Endothelial cell of umbilical vein (primary cell): ENCODE results near the gene CCDC146. TPM values are rescaled to one million over a fixed set of nuclear protein-coding genes. Genes with fewer than 3 reads are reported as not detected.

Experiments used
- BruUV-seq: library from RNA; stranded (reverse); fragments of 400-500 nt; replicated peaks from 2 replicates; lab custom pipeline; 2021; lab: Mats Ljungman, UMichigan
- CTCF ChIA-PET: fragments of 300-600, 350-600 bp; sonication (Branson Sonifier 250); formaldehyde crosslinking; loops from one replicate; lab custom pipeline; 2021; ENCODE audit warnings: antibody characterized with exemption, inconsistent platforms; lab: Charles Lee
- POLR2A ChIA-PET: fragments of 300-600, 350-600 bp; sonication (Branson Sonifier 250); formaldehyde crosslinking; loops from one replicate; lab custom pipeline; 2021; ENCODE audit warnings: antibody characterized with exemption, inconsistent platforms; lab: Charles Lee
- DNase-seq: peaks from one replicate; pipeline ENCODE4 v3.0.0-alpha.2; 2011; ENCODE audit warnings: low read depth, low spot score
- FAIRE-seq: peaks from 2 replicates; lab custom pipeline; 2011; peaks lifted over from hg19 to GRCh38; lab: Jason Lieb, UNC
- H2AFZ ChIP-seq: 2 replicates; pipeline ENCODE4 v1.6.0; 2012; ENCODE audit warnings: low read depth, low read length, control low read depth, inconsistent platforms
- H3K27ac ChIP-seq: 2 replicates; pipeline ENCODE4 v1.5.1; 2011; ENCODE audit warnings: low read depth, mild to moderate bottlenecking, control low read depth, low read length, moderate library complexity; ENCODE audit not compliant: insufficient read depth
- H3K27me3 ChIP-seq, 2 experiments: 2 replicates each; pipeline versions ENCODE4 v1.6.0 to v1.6.1; 2011; ENCODE audit warnings: low read length in 2 of 2, mixed read lengths in 1 of 2; ENCODE audit not compliant: control insufficient read depth in 2 of 2, insufficient read depth in 2 of 2
- H3K36me3 ChIP-seq, 2 experiments: 2 replicates in 1 of 2; 3 replicates in 1 of 2; pipeline ENCODE4 v1.5.1; 2011; ENCODE audit warnings: low read length in 2 of 2, mild to moderate bottlenecking in 1 of 2, moderate library complexity in 1 of 2; ENCODE audit not compliant: control insufficient read depth in 2 of 2, insufficient read depth in 2 of 2; ENCODE audit errors: extremely low read depth in 1 of 2
- H3K4me1 ChIP-seq: 3 replicates; pipeline ENCODE4 v1.5.1; 2011; ENCODE audit warnings: mild to moderate bottlenecking, low read length; ENCODE audit not compliant: control insufficient read depth, insufficient read depth; ENCODE audit errors: extremely low read depth
- H3K4me2 ChIP-seq: 2 replicates; pipeline ENCODE4 v1.6.1; 2011; ENCODE audit warnings: low read length, control low read depth, mixed read lengths; ENCODE audit not compliant: insufficient read depth
- H3K4me3 ChIP-seq, 3 experiments: fragments of 200-600 bp in 1 of 3; sonication (generic), shearing (Covaris generic) in 1 of 3; replicated peaks in 1 of 3; 2 replicates each; pipeline ENCODE4 v1.5.1; 2011 to 2016; ENCODE audit warnings: control low read depth in 3 of 3, low read length in 3 of 3, mild to moderate bottlenecking in 2 of 3, inconsistent platforms in 1 of 3, low read depth in 1 of 3, moderate library complexity in 1 of 3; ENCODE audit not compliant: insufficient read depth in 1 of 3
- H3K79me2 ChIP-seq: 2 replicates; pipeline ENCODE4 v1.6.0; 2012; ENCODE audit warnings: low read length, inconsistent platforms; ENCODE audit not compliant: control insufficient read depth, insufficient read depth
- H3K9ac ChIP-seq: replicated peaks from 2 replicates; pipeline ENCODE3; 2011; ENCODE audit warnings: low read length, control low read depth; ENCODE audit not compliant: insufficient read depth; ENCODE audit errors: extremely low read depth
- H3K9me1 ChIP-seq: replicated peaks from 3 replicates; pipeline ENCODE4 v1.6.0; 2011; ENCODE audit warnings: mild to moderate bottlenecking, low read length; ENCODE audit not compliant: control insufficient read depth, insufficient read depth; ENCODE audit errors: extremely low read depth
- H3K9me3 ChIP-seq: replicated peaks from 2 replicates; pipeline ENCODE4 v1.5.1; 2012; ENCODE audit warnings: low read length, inconsistent platforms; ENCODE audit not compliant: control insufficient read depth, insufficient read depth
- H4K20me1 ChIP-seq: replicated peaks from 2 replicates; pipeline ENCODE3; 2011; ENCODE audit warnings: mild to moderate bottlenecking, low read length; ENCODE audit not compliant: control insufficient read depth, insufficient read depth; ENCODE audit errors: extremely low read depth
- EZH2 ChIP-seq: IDR thresholded peaks from 2 replicates; pipeline ENCODE4 v1.6.1; 2012; ENCODE audit warnings: borderline replicate concordance, low read depth, mild to moderate bottlenecking, moderate library complexity, low read length, inconsistent platforms; ENCODE audit not compliant: severe bottlenecking
- FOS ChIP-seq: IDR thresholded peaks from 2 replicates; pipeline ENCODE4 v1.6.1; 2011; ENCODE audit warnings: mild to moderate bottlenecking, low read length, moderate library complexity, borderline replicate concordance; ENCODE audit not compliant: insufficient read depth
- GATA2 ChIP-seq: IDR thresholded peaks from 2 replicates; pipeline ENCODE4 v1.7.0; 2011; ENCODE audit warnings: low read depth, mild to moderate bottlenecking, moderate library complexity, mixed read lengths, low read length; ENCODE audit not compliant: insufficient read length, insufficient read depth
- JUN ChIP-seq: IDR thresholded peaks from 2 replicates; pipeline ENCODE4 v1.6.1; 2011; ENCODE audit warnings: borderline replicate concordance, low read depth; ENCODE audit not compliant: insufficient read length, insufficient read depth
- MYC ChIP-seq: IDR thresholded peaks from one replicate; pipeline ENCODE4 v1.6.1; 2011; ENCODE audit warnings: mild to moderate bottlenecking, low read depth, low read length
- POLR2A ChIP-seq: IDR thresholded peaks from 2 replicates; pipeline ENCODE4 v1.6.1; 2012; ENCODE audit warnings: low read depth, mild to moderate bottlenecking, control low read depth, low read length
- POLR2AphosphoS5 ChIP-seq: IDR thresholded peaks from 2 replicates; pipeline ENCODE4 v1.6.1; 2012; ENCODE audit warnings: low read depth, mild to moderate bottlenecking, control low read depth, low read length, moderate library complexity; ENCODE audit not compliant: insufficient read depth
- dilution Hi-C: fragments of 300-500 bp; cut with MboI; formaldehyde crosslinking; loops from one replicate; pipeline ENCODE4 v1.15.0; 2019; ENCODE audit warnings: low sequenced_read_pairs; ENCODE audit not compliant: extremely low pct_ligation_motif_present
- intact Hi-C: fragments of 100-400 bp; cut with micrococcal nuclease; formaldehyde crosslinking; loops from one replicate; pipeline ENCODE4 v1.10.0; 2022
- polyA plus RNA-seq, 4 experiments: library from polyadenylated mRNA; depleted of rRNA in 3 of 4; stranded (reverse) in 3 of 4; unstranded in 1 of 4; fragments of >200 nt; gene quantifications; 2 replicates each; pipeline versions ENCODE4 v1.2.1 to v1.2.3, GENCODE V29; 2011 to 2012; ENCODE audit warnings: missing spikeins in 1 of 4
- total RNA-seq: library from RNA; stranded (reverse); gene quantifications from 2 replicates; pipeline ENCODE4 v1.2.3, GENCODE V29; 2021
- TF ChIP-seq, protein P1 (sequence below): IDR thresholded peaks from 2 replicates; pipeline ENCODE4 v1.6.1; 2011; ENCODE audit not compliant: insufficient read depth, insufficient read length
- TF ChIP-seq, protein P2 (sequence below), 2 donors: IDR thresholded peaks; 1 replicate in 1 of 2; 2 replicates in 1 of 2; pipeline ENCODE4 v1.5.1; 2011; ENCODE audit warnings: low read length in 2 of 2, mild to moderate bottlenecking in 2 of 2, moderate library complexity in 2 of 2, control low read depth in 1 of 2, inconsistent platforms in 1 of 2, low read depth in 1 of 2; ENCODE audit not compliant: insufficient read depth in 1 of 2; ENCODE audit errors: extremely low read depth in 1 of 2

The CCDC146 gene
- total and polyA plus RNA-seq, 2 donors (not counting 3 experiments of a cell fraction or from before 2014, with no cell fraction given), result 0.65 to 2.2 TPM

DNA sequence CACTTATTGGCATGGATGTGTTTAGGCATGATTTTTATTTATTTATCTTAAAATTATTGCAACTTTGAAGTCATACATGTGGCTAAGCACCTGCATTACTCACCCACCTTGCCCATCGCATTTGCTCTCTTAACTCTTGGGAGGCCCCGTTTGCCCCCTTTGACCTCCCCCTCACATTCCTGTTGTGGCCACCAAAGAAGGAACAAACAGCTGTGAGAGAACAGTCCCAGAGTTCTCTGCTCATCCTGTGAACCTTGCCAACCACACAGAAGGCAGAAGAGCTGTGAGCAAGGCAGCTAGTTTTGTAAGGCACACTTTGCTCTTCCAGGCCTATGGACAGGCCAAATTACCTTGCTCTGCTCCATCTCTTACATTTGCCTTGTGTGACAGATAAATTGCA, 100.8 kb downstream of the CCDC146 start:
- ChIA-PET POLR2A (no interaction called here), CTCF (no interaction called here)
- no TSS peak for BruUV-seq
- no peaks in the 10 kb centered on the region for H3K9me1 ChIP-seq
- no peak overlapping the region for H2AFZ ChIP-seq
- no peaks in the 10 kb centered on the region for H4K20me1 ChIP-seq
- H3K4me3 ChIP-seq, result no peak overlapping the region
- dilution Hi-C loops, result no loop called here
- H3K4me1 ChIP-seq, result peaks cover 3% of the 10 kb centered on the region
- no peak overlapping the region for H3K9ac ChIP-seq
- peaks cover 0 to 4% of the 10 kb centered on the region in 2 experiments for H3K27me3 ChIP-seq
- TF ChIP-seq POLR2AphosphoS5 (no peak), EZH2 (no peak), POLR2A (no peak), GATA2 (no peak), MYC (no peak), JUN (no peak), FOS (no peak)
- TF ChIP-seq, protein P1, sequence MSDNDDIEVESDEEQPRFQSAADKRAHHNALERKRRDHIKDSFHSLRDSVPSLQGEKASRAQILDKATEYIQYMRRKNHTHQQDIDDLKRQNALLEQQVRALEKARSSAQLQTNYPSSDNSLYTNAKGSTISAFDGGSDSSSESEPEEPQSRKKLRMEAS, result no peak
- TF ChIP-seq, protein P2, sequence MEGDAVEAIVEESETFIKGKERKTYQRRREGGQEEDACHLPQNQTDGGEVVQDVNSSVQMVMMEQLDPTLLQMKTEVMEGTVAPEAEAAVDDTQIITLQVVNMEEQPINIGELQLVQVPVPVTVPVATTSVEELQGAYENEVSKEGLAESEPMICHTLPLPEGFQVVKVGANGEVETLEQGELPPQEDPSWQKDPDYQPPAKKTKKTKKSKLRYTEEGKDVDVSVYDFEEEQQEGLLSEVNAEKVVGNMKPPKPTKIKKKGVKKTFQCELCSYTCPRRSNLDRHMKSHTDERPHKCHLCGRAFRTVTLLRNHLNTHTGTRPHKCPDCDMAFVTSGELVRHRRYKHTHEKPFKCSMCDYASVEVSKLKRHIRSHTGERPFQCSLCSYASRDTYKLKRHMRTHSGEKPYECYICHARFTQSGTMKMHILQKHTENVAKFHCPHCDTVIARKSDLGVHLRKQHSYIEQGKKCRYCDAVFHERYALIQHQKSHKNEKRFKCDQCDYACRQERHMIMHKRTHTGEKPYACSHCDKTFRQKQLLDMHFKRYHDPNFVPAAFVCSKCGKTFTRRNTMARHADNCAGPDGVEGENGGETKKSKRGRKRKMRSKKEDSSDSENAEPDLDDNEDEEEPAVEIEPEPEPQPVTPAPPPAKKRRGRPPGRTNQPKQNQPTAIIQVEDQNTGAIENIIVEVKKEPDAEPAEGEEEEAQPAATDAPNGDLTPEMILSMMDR (IDR thresholded peaks at IDR 0.05; ENCODE audit: extremely low read depth in 1 of 2, insufficient read depth in 1 of 2, low read depth in 1 of 2, low read length in 2 of 2), result no peak
- no peak for DNase-seq
- no peaks in the 10 kb centered on the region for H3K9me3 ChIP-seq
- no peaks in the 10 kb centered on the region for H3K36me3 ChIP-seq
- intact Hi-C loops, result no loop called here
- H3K4me2 ChIP-seq, result no peak overlapping the region
- H3K27ac ChIP-seq, result no peak overlapping the region
- no peaks in the 10 kb centered on the region for H3K79me2 ChIP-seq
- no peak for FAIRE-seq
